ENCODE measurements around the gene SPACA1. TPM values are rescaled to one million over a fixed set of nuclear protein-coding genes. Genes with fewer than 3 reads are reported as not detected.

SPACA1 gene
- total RNA-seq, 1 donor from 2014 or later, result not detected

DNA sequence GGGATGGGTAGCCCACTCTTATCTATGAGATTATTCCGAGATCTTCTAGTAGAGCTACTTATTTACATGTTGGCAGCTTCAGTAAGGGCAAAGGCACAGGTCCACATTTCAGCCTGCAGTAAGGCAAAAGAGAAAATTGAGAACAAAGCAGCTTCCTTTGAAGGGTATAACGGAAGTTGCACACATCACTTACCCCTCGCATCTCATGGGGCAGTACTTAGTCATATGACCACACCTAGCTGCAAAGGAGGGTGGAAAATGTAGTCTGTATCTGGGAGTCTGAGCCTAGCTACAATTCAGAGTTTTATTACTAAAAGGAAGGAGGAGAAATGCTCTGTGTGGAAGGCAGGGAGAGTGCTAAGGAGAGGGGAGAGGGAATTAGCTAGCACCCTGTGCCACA lies 29.7 kb downstream of the SPACA1 start:
- intact Hi-C loops (cut with micrococcal nuclease), result no loop called here
- DNase-seq (no peak), ATAC-seq (no peak)

DNA sequence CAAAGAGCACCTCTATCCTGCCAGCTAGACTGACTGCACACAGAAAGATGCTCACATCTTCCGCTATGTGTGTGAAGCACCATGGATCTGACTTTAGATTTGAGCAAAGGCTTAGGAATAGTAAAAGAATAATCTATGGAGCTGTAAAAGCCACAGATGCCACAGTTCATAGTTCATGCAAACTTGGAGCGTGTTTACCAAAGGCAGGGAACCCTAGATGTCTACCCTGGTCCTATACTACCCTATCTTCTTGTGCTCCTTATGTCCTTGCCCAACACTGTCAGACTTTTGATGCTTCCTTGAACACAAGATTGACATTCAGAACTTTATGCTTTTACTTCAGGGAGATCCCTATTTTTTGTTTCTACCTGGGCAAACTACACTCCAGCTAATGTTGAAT lies 39.2 kb downstream of the SPACA1 start:
- intact Hi-C loops (cut with micrococcal nuclease), result no loop called here
- no peak for DNase-seq
- no peak for ATAC-seq

DNA sequence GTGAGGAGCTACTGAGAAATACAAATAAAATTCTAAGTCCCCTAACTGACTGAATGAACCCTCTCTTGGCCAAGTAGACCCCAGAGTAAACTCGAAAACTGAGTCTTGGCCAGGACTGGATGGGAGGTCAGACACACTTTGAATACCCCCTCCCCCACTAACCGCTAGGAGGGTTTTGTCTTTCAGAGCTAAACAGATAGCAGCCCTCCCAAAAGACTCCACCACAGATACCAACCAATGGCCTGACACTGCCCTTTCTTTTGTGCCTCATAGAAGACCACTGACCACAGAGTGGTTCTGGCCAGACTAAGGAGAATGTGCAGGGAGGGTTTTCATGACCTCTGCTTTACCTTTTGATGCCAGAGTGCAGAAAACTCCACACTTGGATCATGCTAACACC lies 42.1 kb downstream of the SPACA1 start:
- intact Hi-C loops (cut with micrococcal nuclease), result no loop called here
- DNase-seq (no peak), ATAC-seq (no peak)

DNA sequence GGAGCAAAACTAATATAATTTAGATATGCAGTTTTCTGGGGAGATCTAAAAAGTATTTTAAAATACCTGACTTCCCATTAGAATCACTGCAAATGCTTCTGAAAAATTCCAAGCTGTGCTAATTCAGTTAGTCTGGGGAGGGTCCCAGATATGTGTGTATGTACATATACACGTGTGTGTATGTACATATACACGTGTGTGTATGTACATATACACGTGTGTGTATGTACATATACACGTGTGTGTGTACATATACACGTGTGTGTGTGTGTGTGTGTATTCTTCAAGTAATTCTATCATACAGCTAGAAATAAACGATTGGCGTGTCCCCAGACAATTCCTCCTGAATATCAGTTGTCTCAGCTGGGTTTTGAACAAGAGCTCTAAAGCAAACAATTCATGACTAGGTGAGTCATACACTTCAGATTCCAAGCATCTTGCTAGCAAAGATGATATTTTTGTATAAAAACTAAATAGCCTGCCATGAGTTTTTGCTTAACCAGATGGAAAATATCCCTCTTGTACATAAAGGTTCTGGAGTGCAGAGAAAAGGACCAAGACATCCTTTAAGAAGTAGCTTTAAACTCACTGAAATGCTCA lies 58.2 kb downstream of the SPACA1 start:
- intact Hi-C loops (cut with micrococcal nuclease), result no loop called here
- no peak for ATAC-seq

DNA sequence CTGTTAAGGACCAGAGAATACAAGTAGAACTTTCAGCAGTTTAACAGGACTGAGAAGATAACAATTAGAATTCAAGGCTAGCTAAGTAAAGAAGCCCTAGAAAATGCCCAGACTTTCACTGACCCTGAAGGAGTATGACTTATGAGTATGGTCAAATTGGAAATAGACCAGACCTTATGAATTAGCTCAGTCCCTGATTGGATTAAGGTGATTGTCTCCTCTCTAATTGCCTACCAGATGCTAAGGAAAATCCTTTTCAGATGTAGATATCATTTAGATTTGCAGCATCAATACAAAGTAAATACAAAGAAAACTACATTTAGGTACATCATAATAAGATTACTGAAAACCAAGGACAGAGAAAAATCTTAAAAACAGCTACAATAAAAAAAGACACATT lies 59.6 kb downstream of the SPACA1 start:
- ATAC-seq, result no peak
- intact Hi-C loops (cut with micrococcal nuclease), result no loop called here
- no peak for DNase-seq

More for the DNA sequence above, 58.2 kb downstream of the SPACA1 start:
- no peak for DNase-seq

DNA sequence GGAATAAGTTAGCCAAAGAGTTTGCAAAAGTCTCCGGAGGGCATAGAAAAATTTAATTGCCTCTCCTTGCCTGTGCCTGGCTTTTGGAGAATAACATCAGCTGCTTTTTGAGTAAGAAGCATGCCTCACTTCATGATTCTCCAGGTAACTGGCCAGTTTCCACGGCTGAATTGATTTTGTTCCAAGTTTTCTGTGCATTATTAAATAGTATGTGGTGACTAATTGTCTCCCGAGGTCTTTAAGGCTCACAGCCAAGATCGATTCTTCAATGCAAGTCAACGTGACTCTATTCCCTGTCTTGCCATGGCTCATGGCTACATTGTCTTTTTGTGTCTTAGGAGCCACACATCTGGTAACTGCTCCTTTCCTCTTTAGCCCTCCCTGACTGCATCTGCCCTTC lies 64.3 kb downstream of the SPACA1 start:
- ATAC-seq (no peak), DNase-seq (no peak)
- intact Hi-C loops (cut with micrococcal nuclease), result no loop called here

DNA sequence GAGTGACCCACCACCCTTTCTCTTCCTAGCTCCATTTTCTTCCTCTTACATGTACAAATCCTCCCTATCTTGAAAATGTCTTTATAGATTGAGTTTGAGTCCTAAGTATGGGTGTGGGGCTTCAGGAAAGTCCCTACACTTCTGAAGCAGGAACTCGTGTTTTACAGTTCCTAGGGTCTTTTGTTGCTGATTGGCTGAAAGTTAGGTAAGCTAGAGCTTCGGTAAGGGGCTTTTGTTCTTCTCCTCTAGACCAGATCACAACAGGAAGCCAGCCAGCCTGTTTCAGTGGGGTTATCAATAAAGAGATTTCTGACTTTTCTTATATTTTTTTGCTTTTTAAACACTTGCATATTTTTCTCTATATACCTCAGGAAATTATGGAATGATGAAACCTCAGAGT lies 67.2 kb downstream of the SPACA1 start:
- ATAC-seq (no peak), DNase-seq (no peak)
- intact Hi-C loops (cut with micrococcal nuclease), result no loop called here

DNA sequence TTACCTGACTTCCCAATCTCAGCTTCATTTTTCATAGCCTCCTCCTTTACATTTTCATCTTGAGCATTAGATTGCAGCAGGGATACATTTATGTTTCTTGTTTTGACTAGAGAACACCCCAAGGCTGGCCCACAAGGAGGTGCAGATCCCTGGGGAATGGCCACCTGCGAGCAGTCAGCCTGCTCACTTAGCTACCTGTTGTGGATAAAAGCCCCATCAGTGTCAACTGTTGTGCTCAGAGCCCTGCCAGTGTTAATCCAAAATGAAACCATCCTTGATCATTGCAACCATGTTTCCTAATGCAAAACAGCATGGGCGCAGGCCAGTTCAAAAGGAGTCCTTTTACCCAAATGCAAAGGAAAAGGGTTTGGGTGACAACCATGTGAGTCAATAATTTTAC lies 67.7 kb downstream of the SPACA1 start:
- DNase-seq, result no peak
- intact Hi-C loops (cut with micrococcal nuclease), result no loop called here
- ATAC-seq, result no peak

DNA sequence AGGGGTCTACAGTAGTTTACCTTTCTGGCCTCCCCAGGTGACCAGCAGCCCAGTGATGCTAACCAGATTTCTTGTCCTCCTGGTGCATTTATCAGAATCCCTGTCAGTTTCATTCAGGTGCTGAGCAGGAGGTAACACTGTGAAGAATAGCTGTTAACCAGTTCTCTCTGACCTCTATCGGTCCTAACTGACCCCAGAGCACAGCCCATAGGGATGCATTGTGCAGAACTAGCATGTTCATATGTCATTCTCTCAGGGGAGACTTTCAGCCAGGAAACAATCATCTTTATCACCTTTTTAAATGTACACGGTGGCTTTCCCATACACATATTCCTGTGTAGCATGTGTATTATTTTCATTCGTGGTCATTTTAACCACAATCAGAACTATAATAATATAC lies 68.6 kb downstream of the SPACA1 start:
- DNase-seq (no peak), ATAC-seq (no peak)
- intact Hi-C loops (cut with micrococcal nuclease), result no loop called here

Other genes starting within 250 kb of the SPACA1 start
- gene CNR1, start 118.5 kb downstream of the SPACA1 start, total RNA-seq, result 0.47 TPM